Measurements from ENCODE around the gene KCNAB2.

Gene KCNAB2

GRCh38 chr1:6045561-6045960 is at the start of gene KCNAB2:
KCNAB2 (plus strand) TSS chr1:6045888; CDS start chr1:6051537, 5,649 bp downstream.
- Histone ChIP-seq H3K4me1 (no peaks in the 10 kb centered on the region), H3K36me3 (ENCODE audit: control insufficient read depth, insufficient read depth, low read length) (no peaks in the 10 kb centered on the region), H3K9ac (no peak within 1 kb of the TSS), H3K27me3 (ENCODE audit: control insufficient read depth, insufficient read depth, low read length) (no peaks in the 10 kb centered on the region), H3K9me3 (ENCODE audit: control insufficient read depth, low read length) (no peaks in the 10 kb centered on the region), H3K27ac (no peak within 1 kb of the TSS), H2AFZ (no peak within 1 kb of the TSS), H3K79me2 (no peaks in the 10 kb centered on the region), H3K4me3 (ENCODE audit: low read depth, low read length) (no peak within 1 kb of the TSS), H3K4me2 (ENCODE audit: low read length) (no peak within 1 kb of the TSS)
- TF ChIP-seq, protein P1, sequence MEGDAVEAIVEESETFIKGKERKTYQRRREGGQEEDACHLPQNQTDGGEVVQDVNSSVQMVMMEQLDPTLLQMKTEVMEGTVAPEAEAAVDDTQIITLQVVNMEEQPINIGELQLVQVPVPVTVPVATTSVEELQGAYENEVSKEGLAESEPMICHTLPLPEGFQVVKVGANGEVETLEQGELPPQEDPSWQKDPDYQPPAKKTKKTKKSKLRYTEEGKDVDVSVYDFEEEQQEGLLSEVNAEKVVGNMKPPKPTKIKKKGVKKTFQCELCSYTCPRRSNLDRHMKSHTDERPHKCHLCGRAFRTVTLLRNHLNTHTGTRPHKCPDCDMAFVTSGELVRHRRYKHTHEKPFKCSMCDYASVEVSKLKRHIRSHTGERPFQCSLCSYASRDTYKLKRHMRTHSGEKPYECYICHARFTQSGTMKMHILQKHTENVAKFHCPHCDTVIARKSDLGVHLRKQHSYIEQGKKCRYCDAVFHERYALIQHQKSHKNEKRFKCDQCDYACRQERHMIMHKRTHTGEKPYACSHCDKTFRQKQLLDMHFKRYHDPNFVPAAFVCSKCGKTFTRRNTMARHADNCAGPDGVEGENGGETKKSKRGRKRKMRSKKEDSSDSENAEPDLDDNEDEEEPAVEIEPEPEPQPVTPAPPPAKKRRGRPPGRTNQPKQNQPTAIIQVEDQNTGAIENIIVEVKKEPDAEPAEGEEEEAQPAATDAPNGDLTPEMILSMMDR (IDR thresholded peaks at IDR 0.05) = no peak

GRCh38 chr1:5996641-5997270 is 48.9 kb upstream of the KCNAB2 start:
- H3K79me2 ChIP-seq = no peaks in the 10 kb centered on the region
- H3K4me1 ChIP-seq = no peaks in the 10 kb centered on the region
- no peak overlapping the region for H3K4me3 ChIP-seq (ENCODE audit: low read depth, low read length)
- TF ChIP-seq, protein P1 (IDR thresholded peaks at IDR 0.05) = no peak
- no peaks in the 10 kb centered on the region for H3K36me3 ChIP-seq (ENCODE audit: control insufficient read depth, insufficient read depth, low read length)
- H3K27ac ChIP-seq = no peak overlapping the region
- H3K27me3 ChIP-seq (ENCODE audit: control insufficient read depth, insufficient read depth, low read length) = no peaks in the 10 kb centered on the region
- H3K9ac ChIP-seq = no peak overlapping the region
- no peak overlapping the region for H3K4me2 ChIP-seq (ENCODE audit: low read length)
- no peak overlapping the region for H2AFZ ChIP-seq
- H3K9me3 ChIP-seq (ENCODE audit: control insufficient read depth, low read length) = no peaks in the 10 kb centered on the region

DNA sequence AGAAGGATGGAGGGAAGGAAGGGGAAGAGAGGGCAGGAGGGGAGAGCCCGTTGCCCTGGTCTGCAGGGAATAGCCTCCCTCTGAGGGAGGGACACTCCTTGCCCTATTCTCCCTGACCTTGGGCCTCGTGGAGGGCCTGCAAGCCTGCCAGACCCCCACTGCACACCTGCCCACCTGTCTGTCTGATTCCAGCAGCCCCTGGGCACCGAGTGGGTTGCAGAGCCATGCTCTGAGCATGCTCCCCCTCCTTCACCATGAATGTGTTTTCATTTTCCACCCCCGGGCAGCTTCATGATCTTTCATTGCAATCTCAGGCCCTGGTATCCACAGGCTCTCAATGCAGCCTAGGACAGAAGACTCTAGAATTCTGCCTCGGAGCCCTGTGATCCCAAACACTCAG is 48.4 kb upstream of the KCNAB2 start:
- Histone ChIP-seq H3K27ac (no peak overlapping the region), H3K9me3 (ENCODE audit: control insufficient read depth, low read length) (no peaks in the 10 kb centered on the region), H3K9ac (no peak overlapping the region), H3K36me3 (ENCODE audit: control insufficient read depth, insufficient read depth, low read length) (no peaks in the 10 kb centered on the region), H3K4me2 (ENCODE audit: low read length) (no peak overlapping the region), H3K4me3 (ENCODE audit: low read depth, low read length) (no peak overlapping the region), H3K79me2 (no peaks in the 10 kb centered on the region), H2AFZ (no peak overlapping the region), H3K4me1 (no peaks in the 10 kb centered on the region), H3K27me3 (ENCODE audit: control insufficient read depth, insufficient read depth, low read length) (no peaks in the 10 kb centered on the region)
- TF ChIP-seq, protein P1 (IDR thresholded peaks at IDR 0.05) = no peak

DNA sequence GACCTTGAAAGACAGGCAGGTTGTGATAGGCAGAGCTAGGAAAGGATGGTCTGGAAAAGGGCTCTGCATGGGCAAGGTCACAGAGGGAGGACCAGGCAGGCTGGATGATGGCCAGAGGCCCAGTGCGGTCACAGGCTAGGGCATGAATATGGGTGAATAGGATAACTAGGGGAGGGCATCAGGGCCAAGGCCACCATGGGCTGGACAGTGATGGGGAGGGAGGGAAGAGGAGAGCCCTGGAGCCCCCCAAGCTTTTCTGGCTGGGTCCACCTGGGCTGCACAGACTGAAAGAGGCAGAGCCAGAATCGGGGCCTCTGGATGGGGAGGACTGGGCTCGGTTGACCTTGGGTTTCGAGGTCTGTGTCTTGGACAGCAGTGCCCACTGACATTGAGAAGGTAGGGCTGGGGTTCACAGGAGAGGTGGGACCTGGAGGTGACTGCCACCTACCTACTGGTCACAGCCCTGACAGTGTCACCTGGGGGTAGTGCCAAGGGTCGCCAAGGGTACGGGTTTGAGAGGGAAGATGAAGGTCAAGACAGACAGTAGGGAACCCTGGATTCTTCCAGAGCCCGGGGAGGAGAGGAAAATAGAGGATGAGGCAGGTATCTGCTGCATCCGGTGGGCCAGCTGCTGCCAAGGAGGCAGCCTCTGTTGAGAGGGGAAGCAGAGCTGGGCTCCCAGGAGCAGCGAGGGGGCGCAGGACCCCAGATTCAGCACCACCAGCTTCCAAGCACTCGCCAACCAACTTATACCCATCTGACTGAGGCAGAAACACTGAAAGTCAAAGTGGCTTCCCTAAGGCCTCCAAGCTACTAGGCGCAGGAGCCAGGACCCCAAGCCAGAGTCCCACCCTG is 47.4 kb upstream of the KCNAB2 start:
- no peak overlapping the region for H3K4me3 ChIP-seq (ENCODE audit: low read depth, low read length)
- no peaks in the 10 kb centered on the region for H3K79me2 ChIP-seq
- no peak overlapping the region for H3K9ac ChIP-seq
- no peaks in the 10 kb centered on the region for H3K4me1 ChIP-seq
- no peaks in the 10 kb centered on the region for H3K36me3 ChIP-seq (ENCODE audit: control insufficient read depth, insufficient read depth, low read length)
- H3K4me2 ChIP-seq (ENCODE audit: low read length) = no peak overlapping the region
- H3K27me3 ChIP-seq (ENCODE audit: control insufficient read depth, insufficient read depth, low read length) = no peaks in the 10 kb centered on the region
- no peak overlapping the region for H3K27ac ChIP-seq
- no peak overlapping the region for H2AFZ ChIP-seq
- H3K9me3 ChIP-seq (ENCODE audit: control insufficient read depth, low read length) = no peaks in the 10 kb centered on the region
- TF ChIP-seq, protein P1 (IDR thresholded peaks at IDR 0.05) = no peak

Data from parathyroid adenoma (tissue), 2 donors.